H1 (cell line): Measurements from ENCODE around the gene TMEM151B. TPM values are rescaled to one million over a fixed set of nuclear protein-coding genes. Genes with fewer than 3 reads are reported as not detected.

Source experiments
- CTCF ChIA-PET: fragments of 300-600 bp; sonication (Branson Sonifier 250); formaldehyde crosslinking; loops from one replicate; lab custom pipeline; 2021; ENCODE audit not compliant: partially characterized antibody; lab: Charles Lee
- POLR2A ChIA-PET: fragments of 300-600 bp; sonication (Branson Sonifier 250); formaldehyde crosslinking; loops from one replicate; lab custom pipeline; 2021; ENCODE audit warnings: inconsistent platforms; ENCODE audit not compliant: partially characterized antibody; lab: Charles Lee
- DNase-seq, 2 experiments: peaks; one replicate each; pipeline versions ENCODE4 v3.0.0 to v3.0.0-alpha.2; 2010 to 2022; ENCODE audit warnings: low spot score in 2 of 2, low read depth in 1 of 2, mixed read lengths in 1 of 2
- FAIRE-seq: peaks from 2 replicates; lab custom pipeline; 2011; peaks lifted over from hg19 to GRCh38; lab: Jason Lieb, UNC
- H2AFZ ChIP-seq: 2 replicates; pipeline ENCODE4 v1.8.1; 2012; ENCODE audit warnings: low read length, inconsistent platforms
- H2AK5ac ChIP-seq: 2 replicates; pipeline ENCODE4 v1.6.1; 2013; ENCODE audit warnings: low read depth, low read length
- H2BK120ac ChIP-seq: replicated peaks from 2 replicates; pipeline ENCODE3; 2013; ENCODE audit warnings: low read depth, low read length, inconsistent platforms
- H2BK12ac ChIP-seq: 2 replicates; pipeline ENCODE4 v1.6.1; 2013; ENCODE audit warnings: low read depth, low read length
- H2BK15ac ChIP-seq: 2 replicates; pipeline ENCODE4 v1.6.1; 2013; ENCODE audit warnings: low read length
- H2BK20ac ChIP-seq: 2 replicates; pipeline ENCODE4 v1.6.1; 2013; ENCODE audit warnings: low read length
- H2BK5ac ChIP-seq: 2 replicates; pipeline ENCODE4 v1.6.1; 2013; ENCODE audit warnings: low read depth, low read length
- H3K14ac ChIP-seq: 2 replicates; pipeline ENCODE4 v1.6.1; 2013; ENCODE audit warnings: inconsistent platforms; ENCODE audit not compliant: insufficient read length
- H3K18ac ChIP-seq: 2 replicates; pipeline ENCODE4 v1.6.1; 2013; ENCODE audit warnings: low read length; ENCODE audit errors: extremely low read depth
- H3K23ac ChIP-seq: 2 replicates; pipeline ENCODE4 v1.6.1; 2013; ENCODE audit warnings: inconsistent platforms; ENCODE audit not compliant: insufficient read length
- H3K23me2 ChIP-seq: 2 replicates; pipeline ENCODE4 v1.6.1; 2013; ENCODE audit warnings: low read depth, low read length
- H3K27ac ChIP-seq: 2 replicates; pipeline ENCODE4 v1.6.1; 2011; ENCODE audit warnings: low read depth, low read length, inconsistent platforms
- H3K27me3 ChIP-seq, 4 experiments: replicated peaks in 1 of 4; 1 replicate in 1 of 4; 2 replicates in 3 of 4; pipeline versions ENCODE4 v1.6.1 to v1.8.1; 2011 to 2013; ENCODE audit warnings: low read length in 3 of 4, mild to moderate bottlenecking in 3 of 4, inconsistent platforms in 2 of 4, mixed read lengths in 2 of 4, moderate library complexity in 1 of 4; ENCODE audit not compliant: control insufficient read depth in 3 of 4, insufficient read depth in 3 of 4; ENCODE audit errors: extremely low read depth in 1 of 4
- H3K36me3 ChIP-seq, 4 experiments: 2 replicates each; pipeline versions ENCODE4 v1.6.1 to v1.8.1; 2011 to 2013; ENCODE audit warnings: mild to moderate bottlenecking in 4 of 4, low read length in 3 of 4, moderate library complexity in 2 of 4, control low read depth in 1 of 4, inconsistent platforms in 1 of 4; ENCODE audit not compliant: insufficient read depth in 4 of 4, control insufficient read depth in 2 of 4
- H3K4ac ChIP-seq: replicated peaks from 2 replicates; pipeline ENCODE3; 2013; ENCODE audit warnings: low read length, low read depth, mixed read lengths, inconsistent platforms; ENCODE audit not compliant: insufficient read length
- H3K4me1 ChIP-seq, 4 experiments: replicated peaks in 1 of 4; 1 replicate in 1 of 4; 2 replicates in 3 of 4; pipeline versions ENCODE4 v1.6.1 to v1.8.1; 2011 to 2013; ENCODE audit warnings: low read length in 3 of 4, inconsistent platforms in 2 of 4, mixed read lengths in 1 of 4; ENCODE audit not compliant: insufficient read depth in 4 of 4, control insufficient read depth in 3 of 4
- H3K4me2 ChIP-seq, 2 experiments: 2 replicates each; pipeline versions ENCODE4 v1.6.1 to v1.8.1; 2011 to 2013; ENCODE audit warnings: low read depth in 2 of 2, low read length in 2 of 2, control low read depth in 1 of 2, inconsistent platforms in 1 of 2, mild to moderate bottlenecking in 1 of 2; ENCODE audit not compliant: insufficient read depth in 1 of 2
- H3K4me3 ChIP-seq, 4 experiments: fragments of 200-600, 300-600 bp in 1 of 4; sonication (generic), shearing (Covaris generic), sonication (Bioruptor Twin) in 1 of 4; 2 replicates each; pipeline versions ENCODE4 v1.5.1 to v1.8.1; 2011 to 2016; ENCODE audit warnings: low read length in 4 of 4, low read depth in 3 of 4, control low read depth in 2 of 4, inconsistent platforms in 2 of 4, mild to moderate bottlenecking in 2 of 4, mixed read lengths in 1 of 4, moderate library complexity in 1 of 4; ENCODE audit not compliant: insufficient read depth in 2 of 4; ENCODE audit errors: extremely low read depth in 1 of 4
- H3K56ac ChIP-seq: replicated peaks from 2 replicates; pipeline ENCODE3; 2013; ENCODE audit warnings: low read depth, mild to moderate bottlenecking, mixed read lengths, low read length, inconsistent platforms; ENCODE audit not compliant: insufficient read length
- H3K79me1 ChIP-seq: 2 replicates; pipeline ENCODE4 v1.6.1; 2013; ENCODE audit warnings: low read depth, low read length, control low read depth
- H3K79me2 ChIP-seq, 2 experiments: 2 replicates each; pipeline versions ENCODE4 v1.6.1 to v1.8.1; 2012 to 2013; ENCODE audit warnings: low read length in 2 of 2, mild to moderate bottlenecking in 2 of 2, inconsistent platforms in 1 of 2; ENCODE audit not compliant: insufficient read depth in 2 of 2, control insufficient read depth in 1 of 2
- H3K9ac ChIP-seq, 4 experiments: replicated peaks in 1 of 4; 1 replicate in 1 of 4; 2 replicates in 3 of 4; pipeline versions ENCODE4 v1.6.1 to v1.8.1; 2011 to 2013; ENCODE audit warnings: low read depth in 3 of 4, low read length in 3 of 4, control low read depth in 2 of 4, mild to moderate bottlenecking in 2 of 4, moderate library complexity in 2 of 4, inconsistent platforms in 1 of 4; ENCODE audit errors: extremely low read depth in 1 of 4
- H3K9me3 ChIP-seq, 2 experiments: 2 replicates each; pipeline versions ENCODE4 v1.6.1 to v1.8.1; 2012 to 2013; ENCODE audit warnings: mild to moderate bottlenecking in 2 of 2, moderate library complexity in 2 of 2, control low read depth in 1 of 2, inconsistent platforms in 1 of 2, low read depth in 1 of 2, low read length in 1 of 2, mixed read lengths in 1 of 2; ENCODE audit not compliant: insufficient read depth in 2 of 2
- H4K20me1 ChIP-seq, 2 experiments: replicated peaks in 1 of 2; 2 replicates each; pipeline versions ENCODE3 to v1.8.1; 2011 to 2013; ENCODE audit warnings: inconsistent platforms in 2 of 2, low read length in 2 of 2, mild to moderate bottlenecking in 1 of 2; ENCODE audit not compliant: insufficient read depth in 2 of 2, control insufficient read depth in 1 of 2
- H4K5ac ChIP-seq: 2 replicates; pipeline ENCODE4 v1.6.1; 2013; ENCODE audit warnings: low read length, low read depth, mixed read lengths, inconsistent platforms; ENCODE audit not compliant: insufficient read length
- H4K8ac ChIP-seq: 2 replicates; pipeline ENCODE4 v1.8.0; 2013; ENCODE audit warnings: mild to moderate bottlenecking, moderate library complexity, low read length, inconsistent platforms; ENCODE audit not compliant: insufficient read depth; ENCODE audit errors: extremely low read depth
- H4K91ac ChIP-seq: replicated peaks from 2 replicates; pipeline ENCODE3; 2013; ENCODE audit warnings: low read length, mixed read lengths, inconsistent platforms; ENCODE audit not compliant: insufficient read length
- KDM5A ChIP-seq: fragments of 200-600 bp; IDR thresholded peaks from 2 replicates; pipeline ENCODE4 v1.7.1; 2012; ENCODE audit warnings: mild to moderate bottlenecking, low read length, inconsistent platforms, mixed read lengths
- ZNF274 ChIP-seq: IDR thresholded peaks from 2 replicates; pipeline ENCODE4 v1.7.0; 2012; ENCODE audit warnings: low read length, borderline replicate concordance; ENCODE audit errors: extremely low read depth
- WGBS, 2 experiments: shearing (Covaris generic) in 1 of 2; methylation state at CpG; one replicate each; pipeline versions ENCODE4 v1.1.6 to v1.1.7; 2013 to 2015; ENCODE audit warnings: low lambda C conversion rate in 2 of 2, mixed read lengths in 2 of 2, inconsistent platforms in 1 of 2, low coverage in 1 of 2, missing lambda C conversion rate in 1 of 2; ENCODE audit not compliant: insufficient replicate concordance in 2 of 2, insufficient coverage in 1 of 2, insufficient read length in 1 of 2; ENCODE audit errors: extremely low coverage in 1 of 2, missing lambda C conversion rate in 1 of 2; 5-methylcytosine and 5-hydroxymethylcytosine counted together
- polyA plus RNA-seq, 7 experiments: library from polyadenylated mRNA; depleted of rRNA in 3 of 7; stranded (reverse) in 5 of 7; unstranded in 2 of 7; fragments of >200 nt in 5 of 7; fragments of 200-250 nt in 2 of 7; gene quantifications; 1 replicate in 5 of 7; 2 replicates in 1 of 7; 4 replicates in 1 of 7; pipeline versions ENCODE4 v1.2.1 to v1.2.3, GENCODE V29; 2011 to 2013; ENCODE audit warnings: missing spikeins in 2 of 7, mixed read lengths in 2 of 7
- total RNA-seq: library from RNA; stranded (reverse); fragmentation: NEBNext Ultra II Directional; extraction: Animal tissue kit (Norgen Biotek cat#: 25700); gene quantifications from 2 replicates; pipeline ENCODE4 v1.2.1, GENCODE V29; 2021

The TMEM151B gene
- total and polyA plus RNA-seq, 2 of the 8 experiments (the other 6 are each of a cell fraction or from before 2014, with no cell fraction given): 8.0 to 15.5 TPM

DNA sequence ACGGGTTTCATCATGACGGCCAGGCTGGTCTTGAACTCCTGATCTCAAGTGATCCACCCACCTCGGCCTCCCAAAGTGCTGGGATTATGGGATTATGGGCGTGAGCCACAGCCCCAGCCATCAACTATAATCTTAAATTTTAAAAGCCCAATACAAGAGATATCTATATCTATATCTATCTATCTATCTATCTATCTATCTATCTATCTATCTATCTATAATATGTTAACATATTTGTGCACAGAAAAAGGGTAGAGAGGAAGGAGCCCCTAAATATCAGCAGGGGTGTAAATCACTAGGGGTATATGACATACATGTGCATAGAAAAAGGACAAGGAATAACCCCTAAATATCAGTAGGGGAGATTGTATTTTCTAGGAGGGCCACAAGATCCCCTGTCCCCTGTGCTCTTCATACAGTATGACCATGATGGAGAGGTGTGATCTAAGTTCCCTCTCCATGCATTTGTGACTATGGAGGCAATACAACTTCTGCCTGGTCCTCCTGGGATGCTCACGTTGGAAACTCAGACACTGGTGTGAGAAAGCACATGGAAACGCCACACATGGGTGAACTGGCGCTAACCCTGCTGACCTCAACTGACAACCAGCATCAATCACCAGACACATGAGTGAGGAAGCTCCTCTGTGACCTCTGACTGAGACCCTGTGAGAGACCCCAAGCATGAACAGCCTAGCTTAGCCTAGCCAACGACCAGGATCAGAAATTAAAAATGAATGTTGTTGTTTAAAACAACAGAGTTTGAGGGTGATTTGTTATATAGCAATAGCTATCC is 71.0 kb downstream of the TMEM151B start:
- H4K5ac ChIP-seq: no peak overlapping the region
- no peak overlapping the region for H3K27ac ChIP-seq
- H3K4me2 ChIP-seq: no peak overlapping the region
- H2BK20ac ChIP-seq: no peak overlapping the region
- no peak overlapping the region for H2BK15ac ChIP-seq
- H3K4me3 ChIP-seq: no peak overlapping the region
- no peaks in the 10 kb centered on the region for H3K36me3 ChIP-seq
- no peak overlapping the region for H3K56ac ChIP-seq
- H3K23ac ChIP-seq: no peak overlapping the region
- no peaks in the 10 kb centered on the region for H4K20me1 ChIP-seq
- ChIA-PET CTCF (interaction anchor here (0.6 to 5.8 kb wide), 9 partner anchors 25 to 243 kb away, joined by 3 to 37 read pairs (median 4); partner anchors contain the start of gene AARS2), POLR2A (interaction anchor here (0.9 to 2.5 kb wide), 6 partner anchors 12 to 93 kb away, joined by 3 to 10 read pairs (median 4); no protein-coding TSS in a partner anchor)
- DNase-seq: no peak
- H2BK5ac ChIP-seq: no peak overlapping the region
- H2BK120ac ChIP-seq: no peak overlapping the region
- no peaks in the 10 kb centered on the region for H3K9me3 ChIP-seq
- FAIRE-seq: no peak
- H3K27me3 ChIP-seq: peaks cover 3 to 7% (median 6%) of the 10 kb centered on the region in 4 experiments; a peak in 5 of 7 replicates
- H3K18ac ChIP-seq: no peak overlapping the region
- H2AK5ac ChIP-seq: no peak overlapping the region
- no peaks in the 10 kb centered on the region for H3K79me2 ChIP-seq
- no peak overlapping the region for H2BK12ac ChIP-seq
- H3K9ac ChIP-seq: no peak overlapping the region
- H3K4ac ChIP-seq: no peak overlapping the region
- H4K91ac ChIP-seq: no peak overlapping the region
- no peak overlapping the region for H2AFZ ChIP-seq
- H3K79me1 ChIP-seq: no peaks in the 10 kb centered on the region
- H3K14ac ChIP-seq: no peak overlapping the region
- H3K23me2 ChIP-seq: no peaks in the 10 kb centered on the region; the same call in 1 of the 2 replicates
- 79% methylated on average over 8 of the region's 8 CpGs; no CpG with 5 or more reads in 1 of the 2 experiments for WGBS, 2 experiments
- H3K4me1 ChIP-seq: no peaks in the 10 kb centered on the region; a peak in 1 of 7 replicates
- TF ChIP-seq ZNF274: no peak
- no peak for TF ChIP-seq KDM5A
- no peak overlapping the region for H4K8ac ChIP-seq
